Lower lobe of right lung (tissue), 2 donors: ENCODE data around the gene CSF1. TPM values are rescaled to one million over a fixed set of nuclear protein-coding genes. Genes with fewer than 3 reads are reported as not detected.

Experiments used
- ATAC-seq, 2 donors: fragments of 200-7000 bp; cut with Tn5 transposase; one replicate each; pipeline ENCODE4 v1.9.1; 2020 to 2022; ENCODE audit warnings: mild to moderate bottlenecking in 2 of 2, moderate library complexity in 2 of 2
- DNase-seq: peaks from one replicate; pipeline ENCODE4 v3.0.0-alpha.2; 2020
- H3K27ac ChIP-seq: fragments of 200-600 bp; one replicate; pipeline ENCODE4 v1.8.0; 2022
- H3K27me3 ChIP-seq: fragments of 200-600 bp; one replicate; pipeline ENCODE4 v1.8.0; 2022; ENCODE audit warnings: low read depth
- H3K36me3 ChIP-seq: fragments of 200-600 bp; one replicate; pipeline ENCODE4 v1.8.0; 2022; ENCODE audit warnings: mild to moderate bottlenecking
- H3K4me1 ChIP-seq: fragments of 200-600 bp; one replicate; pipeline ENCODE4 v1.8.0; 2022
- H3K4me3 ChIP-seq: fragments of 200-600 bp; one replicate; pipeline ENCODE4 v1.8.0; 2022; ENCODE audit warnings: mild to moderate bottlenecking
- H3K9me3 ChIP-seq: fragments of 200-600 bp; one replicate; pipeline ENCODE4 v1.8.0; 2022
- CTCF ChIP-seq: fragments of 200-600 bp; IDR thresholded peaks from one replicate; pipeline ENCODE4 v1.8.0; 2022; ENCODE audit warnings: antibody characterized with exemption, mild to moderate bottlenecking
- intact Hi-C: fragments of 100-400 bp; cut with DNase I; formaldehyde crosslinking; loops from one replicate; pipeline ENCODE4 v1.11.0; 2022
- total RNA-seq: library from RNA; stranded (reverse); fragmentation: NEBNext Ultra II Directional; extraction: Animal tissue kit (Norgen Biotek cat#: 25700); gene quantifications from one replicate; pipeline ENCODE4 v1.2.1, GENCODE V29; 2021
- donor health status: DM: no; HTN: yes; CAD: no; lungs with severe emphysema.

Gene CSF1
- total RNA-seq, 1 donor from 2014 or later = 64.3 TPM

GRCh38 chr1:109960745-109961094, 50.1 kb downstream of the CSF1 start:
- Histone ChIP-seq H3K4me1 (peaks cover 20% of the 10 kb centered on the region), H3K4me3 (no peak overlapping the region), H3K36me3 (no peaks in the 10 kb centered on the region), H3K9me3 (no peaks in the 10 kb centered on the region), H3K27ac (peak overlapping the region; percentile 33), H3K27me3 (no peaks in the 10 kb centered on the region)
- ATAC-seq (no peak), DNase-seq (no peak)
- intact Hi-C loops = no loop called here
- TF ChIP-seq CTCF = no peak

GRCh38 chr1:109963864-109964263, 53.2 kb downstream of the CSF1 start:
- intact Hi-C loops = no loop called here
- Histone ChIP-seq H3K4me1 (peaks cover 20% of the 10 kb centered on the region), H3K27me3 (no peaks in the 10 kb centered on the region), H3K27ac (no peak overlapping the region), H3K4me3 (no peak overlapping the region), H3K36me3 (no peaks in the 10 kb centered on the region), H3K9me3 (no peaks in the 10 kb centered on the region)
- DNase-seq (no peak), ATAC-seq (no peak)
- TF ChIP-seq CTCF = no peak

- Histone ChIP-seq H3K27me3 (no peaks in the 10 kb centered on the region), H3K27ac (no peak overlapping the region), H3K4me1 (no peaks in the 10 kb centered on the region), H3K9me3 (no peaks in the 10 kb centered on the region), H3K4me3 (no peak overlapping the region), H3K36me3 (no peaks in the 10 kb centered on the region)
- DNase-seq (no peak), ATAC-seq (no peak)
- no peak for TF ChIP-seq CTCF
- intact Hi-C loops = no loop called here
These were observed 58.6 kb downstream of the CSF1 start for GRCh38 chr1:109969146-109969829.

- Histone ChIP-seq H3K9me3 (no peaks in the 10 kb centered on the region), H3K36me3 (no peaks in the 10 kb centered on the region), H3K4me3 (no peak overlapping the region), H3K4me1 (no peaks in the 10 kb centered on the region), H3K27me3 (no peaks in the 10 kb centered on the region), H3K27ac (no peak overlapping the region)
- intact Hi-C loops = loop anchor here (10.0 kb wide), 1 partner anchor 55 kb away; the partner anchor contains the start of gene CSF1
- no peak for DNase-seq
- no peak for ATAC-seq
- no peak for TF ChIP-seq CTCF
These were observed 59.3 kb downstream of the CSF1 start for GRCh38 chr1:109969907-109970306.

GRCh38 chr1:109971559-109971958, 60.9 kb downstream of the CSF1 start:
- H3K27ac ChIP-seq = no peak overlapping the region
- no peak for TF ChIP-seq CTCF
- H3K9me3 ChIP-seq = no peaks in the 10 kb centered on the region
- no peaks in the 10 kb centered on the region for H3K36me3 ChIP-seq
- ATAC-seq (no peak), DNase-seq (no peak)
- no peaks in the 10 kb centered on the region for H3K4me1 ChIP-seq
- intact Hi-C loops = loop anchor here (10.0 kb wide), 1 partner anchor 57 kb away; the partner anchor contains the start of gene CSF1
- H3K4me3 ChIP-seq = no peak overlapping the region
- no peaks in the 10 kb centered on the region for H3K27me3 ChIP-seq
